ENCODE data around the gene USF2.
A peak's percentile ranks its signal among the peaks of the same experiment; 100 is the strongest.

USF2 gene

DNA sequence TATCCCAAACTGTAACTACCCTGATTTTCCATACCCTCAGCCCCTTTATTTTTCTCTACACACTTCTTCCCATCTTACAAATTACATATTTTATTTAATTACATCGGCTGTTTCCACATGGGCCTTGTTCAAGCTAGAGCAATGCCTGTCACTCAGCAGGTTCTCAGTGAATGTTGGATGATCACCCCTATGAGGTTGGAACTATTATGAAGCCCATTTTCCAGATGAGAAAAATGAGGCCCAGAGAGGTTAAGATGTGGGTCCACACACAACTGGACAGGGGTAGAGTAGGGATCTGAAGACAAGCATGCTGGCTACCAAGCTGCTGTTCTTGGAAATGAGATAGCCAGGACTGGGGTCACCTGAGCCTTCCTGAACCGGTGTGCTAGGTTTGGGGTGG is 33.2 kb downstream of the USF2 start:
- DNase-seq (ENCODE audit: low spot score): no peak

DNA sequence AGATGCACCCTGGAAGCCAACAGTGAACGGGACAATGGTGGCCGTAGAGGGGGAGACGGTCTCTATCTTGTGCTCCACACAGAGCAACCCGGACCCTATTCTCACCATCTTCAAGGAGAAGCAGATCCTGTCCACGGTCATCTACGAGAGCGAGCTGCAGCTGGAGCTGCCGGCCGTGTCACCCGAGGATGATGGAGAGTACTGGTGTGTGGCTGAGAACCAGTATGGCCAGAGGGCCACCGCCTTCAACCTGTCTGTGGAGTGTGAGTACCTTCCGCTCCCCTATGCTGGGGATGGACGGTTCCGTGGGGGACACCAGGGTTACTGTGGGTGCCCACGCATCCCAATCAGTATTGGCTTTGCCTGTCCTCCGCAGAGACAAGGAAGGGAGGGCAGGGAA is 33.7 kb downstream of the USF2 start:
- DNase-seq (ENCODE audit: low spot score): no peak

DNA sequence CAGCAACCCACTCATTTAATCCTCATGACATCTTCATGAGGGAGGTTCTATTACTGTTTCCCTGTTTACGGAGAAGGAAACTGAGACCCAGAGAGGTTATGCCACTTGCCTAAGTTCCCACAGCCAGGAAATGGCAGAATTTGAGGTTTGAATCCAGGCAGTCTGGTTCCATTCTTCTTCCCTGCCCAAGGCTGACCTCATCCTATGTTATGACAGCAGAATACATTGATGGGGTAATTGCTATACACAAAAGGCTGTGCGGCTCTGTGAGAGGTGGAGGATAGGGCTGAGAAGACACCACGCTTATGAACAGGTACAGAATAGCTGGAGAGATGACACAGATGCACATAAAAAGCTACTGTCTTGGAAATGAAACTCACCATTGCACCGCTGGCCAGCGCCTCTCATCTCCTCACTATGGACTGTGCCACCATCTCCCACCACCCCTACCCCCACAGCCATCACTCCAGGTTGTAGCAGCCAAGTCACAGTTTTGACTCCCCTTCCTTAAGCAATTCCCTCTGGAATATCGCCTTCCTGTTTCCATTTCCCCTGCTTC is 34.7 kb downstream of the USF2 start:
- no peak for DNase-seq (ENCODE audit: low spot score)

DNA sequence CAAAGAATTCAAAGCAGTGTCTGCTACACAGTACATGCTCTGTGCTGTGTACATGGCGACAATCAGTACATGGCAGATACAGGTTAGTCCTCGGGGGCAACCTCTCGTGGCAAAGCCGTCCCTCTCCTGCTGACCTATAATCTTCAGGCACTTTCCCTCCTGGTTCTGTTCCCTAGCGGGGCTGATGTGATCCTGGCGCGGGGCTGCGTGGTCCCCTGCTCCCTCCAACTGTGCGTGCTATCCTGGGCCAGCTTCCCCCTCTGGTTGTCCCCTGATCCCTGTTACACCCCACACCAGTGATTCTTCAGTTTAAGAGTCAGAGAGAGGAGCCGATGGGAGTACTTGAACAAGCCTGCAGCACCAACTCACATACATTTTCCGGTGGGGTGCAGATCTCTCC is 35.3 kb downstream of the USF2 start:
- DNase-seq (ENCODE audit: low spot score): no peak

DNA sequence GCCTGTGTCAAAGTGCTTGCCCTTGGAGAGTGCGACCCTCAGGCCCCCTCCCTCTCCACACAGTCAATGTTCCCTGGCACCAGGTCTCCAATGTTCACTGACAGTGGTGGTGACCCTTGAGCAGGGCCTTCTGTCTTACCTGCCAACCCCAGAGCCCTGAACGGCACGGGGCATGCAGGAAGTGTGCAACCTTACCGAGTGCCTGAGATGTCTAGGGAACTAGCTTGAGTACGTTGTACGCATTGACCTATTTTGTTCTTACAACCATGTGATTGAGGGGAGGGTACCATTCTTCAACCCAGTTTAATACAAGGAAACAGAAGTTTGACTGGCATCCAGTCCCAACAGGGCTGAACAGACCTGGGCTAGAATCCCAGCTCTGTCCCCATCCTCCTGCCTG is 36.4 kb downstream of the USF2 start:
- no peak for DNase-seq (ENCODE audit: low spot score)

DNA sequence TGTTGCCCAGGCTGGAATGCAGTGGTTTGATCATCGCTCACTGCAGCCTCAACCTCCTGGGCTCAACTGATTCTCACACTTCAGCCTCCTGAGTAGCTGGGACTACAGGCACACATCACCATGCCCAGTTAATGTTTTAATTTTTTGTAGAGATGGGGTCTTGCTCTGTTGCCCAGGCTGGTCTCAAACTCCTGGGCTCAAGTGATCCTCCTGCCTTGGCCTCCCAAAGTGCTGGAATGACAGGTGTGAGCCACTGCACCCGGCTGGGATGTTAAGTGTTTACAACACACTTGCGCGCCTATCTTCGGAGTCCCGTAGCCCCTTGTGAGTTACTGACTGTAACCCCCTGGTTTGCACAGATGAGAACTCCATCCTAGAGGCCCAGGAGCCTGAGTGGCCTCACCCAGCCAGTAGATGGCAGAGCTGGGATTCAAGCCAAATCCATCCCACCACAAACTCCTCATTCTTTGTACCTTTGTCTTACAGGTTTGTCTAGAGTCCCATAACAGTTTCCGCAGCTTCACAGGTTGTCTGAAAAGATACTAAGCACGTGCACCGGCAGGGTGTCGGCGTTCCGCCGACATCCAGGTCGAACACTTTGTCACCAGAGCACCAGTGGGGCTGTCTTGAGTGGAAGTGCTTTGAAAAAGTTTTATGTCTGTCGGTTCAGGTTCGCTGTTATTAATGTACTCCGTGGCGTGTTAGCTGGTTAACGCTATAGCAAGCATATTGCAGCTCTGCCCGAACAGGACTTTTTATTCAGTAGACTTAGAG is 37.9 kb downstream of the USF2 start:
- DNase-seq (ENCODE audit: low spot score): no peak

DNA sequence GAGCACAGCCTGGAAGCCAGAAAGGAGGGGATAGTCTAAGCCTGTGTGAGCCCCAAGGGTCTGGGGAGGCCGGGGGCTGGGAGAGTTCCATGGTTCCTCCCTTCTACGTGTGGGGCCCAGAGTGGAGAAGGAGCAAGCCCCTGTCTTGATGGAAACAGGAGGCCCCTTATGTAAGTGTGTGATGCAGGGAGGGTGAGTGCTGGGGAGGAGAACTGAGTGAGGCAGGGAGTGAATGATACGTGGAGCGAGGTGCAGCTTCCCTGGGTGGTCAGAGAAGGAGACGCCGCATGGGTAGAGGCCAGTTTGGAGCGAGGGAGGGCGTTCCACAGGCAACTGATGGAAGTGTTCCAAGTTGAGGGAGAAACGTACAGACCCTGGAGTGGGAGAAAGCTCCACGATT is 39.2 kb downstream of the USF2 start:
- DNase-seq (ENCODE audit: low spot score): no peak

DNA sequence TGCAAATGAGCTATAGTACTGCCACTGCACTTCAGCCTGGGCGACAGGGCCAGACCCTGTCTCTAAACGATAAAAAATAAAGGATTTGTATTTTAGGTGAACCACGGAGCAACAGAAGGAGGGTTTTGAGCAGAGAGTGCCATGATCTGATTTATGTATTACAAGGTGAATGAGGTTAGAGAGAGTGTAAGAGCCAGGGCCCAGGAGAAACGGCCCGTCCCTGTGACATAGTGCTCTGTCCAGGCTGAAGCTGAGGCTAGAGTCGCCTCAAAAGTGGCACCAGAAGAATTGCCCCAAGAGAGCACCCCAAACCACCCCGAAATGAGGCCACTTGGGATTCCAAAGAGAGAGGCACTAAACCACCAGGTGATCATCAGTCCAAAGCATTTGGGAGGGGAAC is 40.1 kb downstream of the USF2 start:
- DNase-seq (ENCODE audit: low spot score): no peak

DNA sequence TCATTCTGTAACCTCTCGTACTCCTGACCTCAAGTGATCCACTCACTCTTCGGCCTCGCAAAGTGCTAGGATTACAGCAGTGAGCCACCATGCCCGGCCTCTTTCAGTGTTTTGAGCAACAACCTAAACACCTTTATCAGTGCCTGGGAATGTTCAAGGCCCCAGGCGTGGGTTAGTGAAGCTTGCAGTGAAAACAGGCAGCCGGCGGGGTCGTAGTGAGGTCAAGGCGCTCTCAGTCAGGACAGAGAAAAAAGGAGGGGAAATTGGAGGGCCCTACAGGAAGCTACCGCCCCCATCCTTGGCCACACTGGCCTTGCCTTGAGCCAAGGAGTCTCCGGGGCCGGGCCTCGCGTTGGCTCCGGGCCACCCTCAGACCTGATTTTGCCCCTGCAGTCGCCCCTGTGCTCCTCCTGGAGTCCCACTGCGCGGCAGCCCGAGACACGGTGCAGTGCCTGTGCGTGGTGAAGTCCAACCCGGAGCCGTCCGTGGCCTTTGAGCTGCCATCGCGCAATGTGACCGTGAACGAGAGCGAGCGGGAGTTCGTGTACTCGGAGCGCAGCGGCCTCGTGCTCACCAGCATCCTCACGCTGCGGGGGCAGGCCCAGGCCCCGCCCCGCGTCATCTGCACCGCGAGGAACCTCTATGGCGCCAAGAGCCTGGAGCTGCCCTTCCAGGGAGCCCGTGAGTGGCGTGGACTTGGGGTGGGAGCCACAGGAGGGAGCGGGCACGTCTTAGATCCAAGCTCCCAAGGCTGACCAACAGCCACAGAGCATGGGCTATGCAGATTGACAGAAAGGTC is 40.9 kb downstream of the USF2 start:
- no peak for DNase-seq (ENCODE audit: low spot score)

DNA sequence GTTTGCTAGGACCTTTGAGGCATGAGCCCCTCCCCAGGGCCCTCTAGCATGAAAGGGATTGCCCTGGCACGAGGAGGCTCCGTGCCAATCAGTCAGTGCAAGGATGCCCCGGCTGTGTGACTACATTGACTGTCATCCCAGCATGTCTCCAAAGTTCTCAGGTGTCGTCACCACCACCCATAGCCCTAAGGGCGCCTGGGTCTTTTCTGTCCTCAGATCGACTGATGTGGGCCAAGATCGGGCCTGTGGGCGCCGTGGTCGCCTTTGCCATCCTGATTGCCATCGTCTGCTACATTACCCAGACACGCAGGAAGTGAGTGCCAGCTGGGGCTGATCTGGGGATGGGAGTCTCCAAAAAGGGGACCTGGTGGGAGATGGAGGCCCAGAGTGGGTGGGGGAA is 41.6 kb downstream of the USF2 start:
- DNase-seq (ENCODE audit: low spot score): no peak

DNA sequence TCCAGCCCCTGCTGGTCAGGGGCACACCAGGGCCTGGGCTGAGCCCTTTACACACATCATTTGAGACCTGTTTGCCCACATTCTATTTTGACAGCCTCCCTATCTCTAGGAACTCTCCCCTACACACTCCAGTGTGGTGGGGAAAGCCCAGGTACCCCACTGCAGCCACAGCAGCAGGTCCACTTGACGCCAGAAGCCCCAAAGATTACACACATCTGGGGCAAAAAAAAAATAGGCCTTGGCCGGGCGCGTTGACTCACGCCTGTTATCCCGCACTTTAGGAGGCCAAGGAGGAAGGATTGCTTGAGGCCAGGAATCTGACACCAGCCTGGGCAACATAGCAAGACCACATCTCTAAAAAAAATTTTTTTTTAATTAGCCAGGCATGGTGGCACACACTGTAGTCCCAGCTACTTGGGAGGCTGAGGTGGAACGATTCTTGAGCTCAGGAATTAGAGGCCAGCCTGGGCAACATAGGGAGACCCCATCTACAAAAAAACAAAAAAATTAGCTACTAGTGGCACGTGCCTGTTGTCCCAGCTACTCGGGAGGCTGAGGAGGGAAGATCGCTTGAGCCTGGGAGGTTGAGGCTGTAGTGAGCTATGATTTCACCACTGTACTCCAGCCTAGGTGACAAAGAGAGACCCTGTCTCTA is 42.2 kb downstream of the USF2 start:
- DNase-seq (ENCODE audit: low spot score): no peak

DNA sequence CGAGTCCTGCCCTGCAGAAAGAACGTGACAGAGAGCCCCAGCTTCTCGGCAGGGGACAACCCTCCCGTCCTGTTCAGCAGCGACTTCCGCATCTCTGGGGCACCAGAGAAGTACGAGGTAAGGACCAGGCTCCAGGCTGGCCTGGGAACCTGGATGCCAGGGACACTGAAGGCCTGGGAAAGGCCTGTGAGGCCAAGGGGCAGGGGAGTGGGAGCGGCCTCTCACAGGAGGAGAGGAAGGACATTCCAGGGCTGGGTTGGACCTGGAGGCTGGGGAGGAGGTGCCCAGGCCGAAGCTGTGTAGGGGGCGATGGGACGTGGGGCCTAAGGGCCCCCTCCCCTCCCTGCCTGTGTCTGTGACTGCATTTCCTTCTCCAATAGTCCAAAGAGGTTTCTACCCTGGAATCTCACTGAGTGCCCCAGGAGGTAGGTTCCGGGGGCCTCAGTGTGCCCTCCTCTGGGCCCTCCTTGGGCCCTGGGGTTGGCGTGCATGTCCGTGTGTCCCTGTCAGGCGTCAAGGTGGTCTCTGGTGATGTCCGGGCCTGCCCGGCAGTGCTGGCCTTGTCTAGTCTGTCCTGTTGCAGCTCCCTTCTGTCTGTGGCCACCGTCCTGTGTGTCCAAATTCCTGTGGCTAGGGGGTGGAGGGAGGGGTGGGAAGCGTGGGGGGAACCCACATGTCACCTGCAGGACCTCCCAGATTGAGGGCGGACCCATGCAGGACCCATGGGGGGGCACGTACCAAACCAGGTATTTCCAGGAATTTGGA is 43.3 kb downstream of the USF2 start:
- no peak for DNase-seq (ENCODE audit: low spot score)

DNA sequence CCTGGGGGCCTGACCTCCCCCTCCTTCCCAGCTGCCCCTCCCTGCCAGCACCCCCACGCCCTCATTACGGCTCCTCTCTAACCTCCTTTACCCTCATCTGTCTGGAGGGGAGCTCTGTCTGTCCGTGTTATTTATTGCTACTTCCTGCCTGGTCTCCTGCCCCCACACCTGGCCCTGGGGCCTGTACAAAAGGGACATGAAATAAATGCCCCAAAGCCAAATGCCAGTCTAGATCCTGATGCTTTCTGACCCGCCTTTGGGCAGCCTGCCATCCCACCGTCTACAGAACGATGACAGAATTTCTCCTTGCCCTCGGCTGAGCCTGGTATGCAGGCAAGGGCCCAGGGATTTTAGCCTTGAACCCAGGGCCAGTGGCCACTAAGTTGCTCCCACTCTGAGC is 44.8 kb downstream of the USF2 start:
- no peak for DNase-seq (ENCODE audit: low spot score)

DNA sequence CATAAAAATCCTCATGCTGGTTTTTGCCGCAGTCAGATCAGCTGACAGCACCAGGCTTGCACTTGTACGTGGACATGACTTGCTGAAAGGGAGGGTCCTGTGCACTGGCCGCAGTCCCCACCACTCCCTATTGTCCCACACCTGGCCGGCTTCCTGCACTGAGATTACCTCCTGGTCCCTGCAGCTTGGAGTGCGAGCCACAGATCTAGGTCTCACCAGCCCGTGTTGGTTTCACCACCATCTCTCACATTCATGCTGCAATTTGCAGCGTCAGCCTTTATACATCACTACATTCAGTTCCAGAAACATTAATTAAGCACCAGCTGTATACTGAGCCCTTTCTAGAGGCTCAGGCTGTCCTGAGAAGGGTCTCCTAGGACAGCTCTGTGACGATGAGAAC is 45.3 kb downstream of the USF2 start:
- DNase-seq (ENCODE audit: low spot score): no peak

DNA sequence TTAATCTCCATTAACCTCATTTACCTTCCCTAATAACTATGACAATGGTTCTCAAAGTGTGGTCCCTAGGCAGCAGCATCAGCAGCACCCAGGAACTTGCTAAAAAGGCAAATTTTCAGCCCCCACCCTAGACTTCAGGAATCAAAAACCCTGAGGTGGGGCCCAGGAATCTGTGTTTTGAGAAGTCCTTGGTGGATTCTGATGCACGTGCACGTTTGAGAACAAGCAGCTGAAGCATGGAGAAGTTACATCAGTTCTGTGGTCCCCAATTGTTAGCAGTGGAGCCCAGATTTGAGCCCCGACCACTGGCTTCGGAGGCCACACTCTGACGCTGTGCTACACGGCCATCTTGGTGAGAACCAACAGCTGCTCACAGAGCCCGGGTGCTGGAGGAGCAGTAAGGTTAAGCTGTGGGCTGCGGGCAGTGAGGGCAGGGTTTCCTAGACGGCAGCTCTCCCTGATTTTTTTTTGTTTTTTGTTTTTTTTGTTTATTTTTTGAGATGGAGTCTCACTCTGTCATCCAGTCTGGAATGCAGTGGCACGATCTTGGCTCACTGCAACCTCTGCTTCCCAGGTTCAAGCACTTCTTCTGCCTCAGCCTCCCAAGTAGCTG is 46.2 kb downstream of the USF2 start:
- no peak for DNase-seq (ENCODE audit: low spot score)

DNA sequence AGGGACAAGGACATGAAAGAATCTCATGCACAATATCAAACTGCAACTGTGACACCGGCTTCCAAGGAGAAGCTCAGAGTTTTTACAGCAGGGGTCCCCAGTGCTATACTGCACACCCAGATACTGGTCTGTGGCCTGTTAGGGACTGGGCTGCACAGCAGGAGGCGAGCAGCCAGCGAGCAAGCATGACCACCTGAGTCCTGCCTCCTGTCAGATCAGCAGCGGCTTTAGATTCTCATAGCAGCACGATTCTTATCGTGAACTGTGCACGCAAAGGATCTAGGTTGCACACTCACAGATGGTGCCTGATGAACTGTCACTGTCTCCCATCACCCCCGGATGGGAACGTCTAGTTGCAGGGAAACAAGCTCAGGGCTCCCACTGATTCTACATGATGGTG is 47.1 kb downstream of the USF2 start:
- DNase-seq (ENCODE audit: low spot score): no peak

DNA sequence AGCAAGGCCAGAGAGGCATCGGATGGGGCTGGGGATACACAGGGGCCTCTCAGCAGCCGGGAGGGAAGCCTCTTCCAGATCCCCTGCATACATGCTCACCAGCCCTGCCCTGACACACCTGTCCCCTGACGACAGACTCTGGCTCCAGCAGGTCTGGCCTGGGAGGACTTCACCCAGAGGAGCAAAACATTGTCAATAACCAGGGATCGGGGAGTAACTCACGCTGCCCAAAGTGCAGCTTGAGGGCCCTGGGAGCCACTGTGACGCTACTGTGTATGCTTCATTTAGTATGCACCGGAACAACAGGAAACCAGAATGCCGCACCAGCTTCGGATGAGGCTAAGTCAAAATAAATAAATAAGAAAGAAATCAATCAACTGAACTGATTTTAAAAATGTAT is 47.8 kb downstream of the USF2 start:
- no peak for DNase-seq (ENCODE audit: low spot score)

DNA sequence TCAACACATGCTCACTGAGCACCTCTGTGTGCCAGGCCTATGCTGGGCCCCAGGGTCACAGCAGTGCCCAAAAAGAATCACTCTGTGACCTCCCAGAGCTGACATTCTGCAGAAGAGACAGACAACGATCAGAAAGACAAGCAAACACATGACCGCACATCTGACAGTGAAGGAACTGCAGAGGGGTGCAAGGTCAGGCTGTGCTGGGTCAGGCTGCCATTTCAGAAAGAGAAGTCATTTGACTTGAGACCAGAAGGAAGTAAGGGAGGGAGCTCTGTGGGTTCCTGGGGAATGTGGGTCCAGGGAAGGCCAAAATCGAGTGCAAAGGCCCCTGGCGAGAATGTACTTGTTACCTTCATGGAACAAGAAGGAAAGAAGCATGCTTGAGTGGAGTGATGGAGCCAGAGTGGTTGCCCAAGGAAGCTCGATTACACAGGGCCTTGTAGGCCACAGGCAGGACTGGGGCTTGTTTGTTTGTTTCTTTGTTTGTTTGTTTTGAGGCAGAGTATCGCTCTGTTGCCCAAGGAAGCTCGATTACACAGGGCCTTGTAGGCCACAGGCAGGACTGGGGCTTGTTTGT is 48.8 kb downstream of the USF2 start:
- no peak for DNase-seq (ENCODE audit: low spot score)

DNA sequence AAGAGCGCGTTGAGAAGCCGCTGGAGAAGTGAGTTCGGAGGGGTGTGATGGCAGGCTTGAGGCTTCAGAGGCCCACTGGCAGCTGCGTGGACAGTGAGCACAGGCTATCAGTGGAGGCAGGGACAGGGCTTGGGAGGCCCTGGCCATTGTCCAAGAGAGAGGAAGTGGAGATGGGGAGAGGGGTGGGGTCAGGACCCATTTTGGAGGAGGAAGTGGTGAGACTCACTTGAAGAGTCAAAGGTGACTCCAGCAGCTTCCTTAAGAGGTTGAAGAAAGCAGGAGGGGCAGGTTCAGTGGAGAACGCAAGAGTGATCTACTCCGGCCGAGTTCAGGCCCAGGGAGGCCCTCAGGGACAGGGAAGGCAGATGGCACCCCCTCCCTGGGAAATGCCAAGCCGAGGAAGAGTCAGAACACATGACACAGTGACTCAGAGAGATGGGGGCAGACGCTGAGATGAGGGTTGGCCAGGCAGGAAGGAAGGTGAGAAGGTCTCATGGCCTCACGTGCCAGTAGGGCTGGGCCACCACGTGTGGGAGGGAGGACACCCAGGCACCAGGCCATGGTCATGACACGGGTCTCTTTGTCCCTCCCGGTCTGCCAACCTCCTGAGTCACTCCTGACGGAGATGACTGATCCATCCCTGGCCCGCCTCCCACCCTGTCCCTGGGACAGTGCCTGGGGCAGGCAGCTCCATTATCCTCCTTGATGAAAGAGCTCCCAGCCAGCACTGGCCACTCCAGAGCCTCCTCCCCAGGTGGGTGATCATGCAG is 50.1 kb downstream of the USF2 start:
- DNase-seq (ENCODE audit: low spot score): peak; percentile 81

DNA sequence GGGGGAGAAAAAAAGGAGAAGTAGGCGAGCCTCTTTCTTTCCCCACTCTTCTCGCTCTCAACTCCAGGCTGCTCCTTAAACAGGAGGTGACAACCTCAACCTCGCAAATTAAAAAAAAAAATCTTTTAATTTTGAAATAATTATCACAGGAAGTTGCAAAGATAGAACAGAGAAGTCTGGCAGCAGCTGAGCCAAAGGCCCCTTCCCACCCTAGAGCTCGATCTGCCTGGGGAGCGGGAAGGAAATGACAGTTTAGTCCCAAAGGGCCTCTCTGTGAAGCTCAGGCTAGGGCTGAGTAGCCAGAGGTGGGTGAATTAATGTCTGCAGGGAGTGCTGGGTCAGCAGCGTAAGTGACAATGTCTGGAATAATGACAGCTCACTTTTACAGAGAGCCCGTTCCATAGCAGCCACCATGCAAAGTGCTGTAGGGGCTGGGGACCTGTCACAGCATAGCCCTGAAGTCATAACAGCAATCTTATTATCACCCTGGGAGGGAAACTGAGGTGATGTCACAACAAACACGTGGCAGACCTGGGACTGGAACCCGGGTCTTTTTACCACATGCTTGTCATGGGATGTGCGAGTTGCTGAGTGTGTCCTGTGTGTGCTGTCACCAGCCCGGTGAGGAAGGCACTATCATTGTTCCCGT is 51.4 kb downstream of the USF2 start:
- DNase-seq (ENCODE audit: low spot score): no peak
